ENCODE data around the gene CD22.

DNA sequence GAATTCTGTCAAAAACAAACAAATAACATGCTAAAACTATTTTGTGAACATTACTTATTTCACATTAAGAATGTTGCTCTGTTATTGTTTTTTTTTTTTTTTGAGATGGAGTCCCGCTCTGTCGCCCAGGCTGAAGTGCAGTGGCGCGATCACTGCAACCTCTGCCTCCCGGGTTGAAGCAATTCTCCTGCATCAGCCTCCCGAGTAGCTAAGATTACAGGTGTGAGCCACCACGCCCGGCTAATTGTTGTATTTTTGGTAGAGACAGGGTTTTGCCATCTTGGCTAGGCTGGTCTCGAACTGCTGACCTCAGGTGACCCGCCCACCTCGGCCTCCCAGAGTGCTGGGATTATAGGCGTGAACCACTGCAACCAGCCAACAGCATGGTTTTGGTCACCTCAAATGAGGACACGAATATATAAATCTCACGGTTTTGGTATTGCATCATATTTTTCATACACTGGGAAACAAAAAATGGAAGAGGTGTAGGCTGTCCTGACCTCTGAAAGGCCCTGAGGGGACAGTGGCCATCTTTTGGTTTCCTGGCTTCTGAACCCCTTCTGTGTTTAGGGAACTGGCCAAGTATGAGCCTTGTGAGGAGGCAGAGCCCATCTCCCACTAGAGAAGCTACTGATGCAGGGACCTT, 67.4 kb downstream of the CD22 start:
- TF ChIP-seq, protein P1, sequence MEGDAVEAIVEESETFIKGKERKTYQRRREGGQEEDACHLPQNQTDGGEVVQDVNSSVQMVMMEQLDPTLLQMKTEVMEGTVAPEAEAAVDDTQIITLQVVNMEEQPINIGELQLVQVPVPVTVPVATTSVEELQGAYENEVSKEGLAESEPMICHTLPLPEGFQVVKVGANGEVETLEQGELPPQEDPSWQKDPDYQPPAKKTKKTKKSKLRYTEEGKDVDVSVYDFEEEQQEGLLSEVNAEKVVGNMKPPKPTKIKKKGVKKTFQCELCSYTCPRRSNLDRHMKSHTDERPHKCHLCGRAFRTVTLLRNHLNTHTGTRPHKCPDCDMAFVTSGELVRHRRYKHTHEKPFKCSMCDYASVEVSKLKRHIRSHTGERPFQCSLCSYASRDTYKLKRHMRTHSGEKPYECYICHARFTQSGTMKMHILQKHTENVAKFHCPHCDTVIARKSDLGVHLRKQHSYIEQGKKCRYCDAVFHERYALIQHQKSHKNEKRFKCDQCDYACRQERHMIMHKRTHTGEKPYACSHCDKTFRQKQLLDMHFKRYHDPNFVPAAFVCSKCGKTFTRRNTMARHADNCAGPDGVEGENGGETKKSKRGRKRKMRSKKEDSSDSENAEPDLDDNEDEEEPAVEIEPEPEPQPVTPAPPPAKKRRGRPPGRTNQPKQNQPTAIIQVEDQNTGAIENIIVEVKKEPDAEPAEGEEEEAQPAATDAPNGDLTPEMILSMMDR (IDR thresholded peaks at IDR 0.05), result no peak
- no peak for TF ChIP-seq POLR2A (IDR thresholded peaks at IDR 0.05)
